Measurements from ENCODE around the gene LDLRAD4.

The LDLRAD4 gene

DNA sequence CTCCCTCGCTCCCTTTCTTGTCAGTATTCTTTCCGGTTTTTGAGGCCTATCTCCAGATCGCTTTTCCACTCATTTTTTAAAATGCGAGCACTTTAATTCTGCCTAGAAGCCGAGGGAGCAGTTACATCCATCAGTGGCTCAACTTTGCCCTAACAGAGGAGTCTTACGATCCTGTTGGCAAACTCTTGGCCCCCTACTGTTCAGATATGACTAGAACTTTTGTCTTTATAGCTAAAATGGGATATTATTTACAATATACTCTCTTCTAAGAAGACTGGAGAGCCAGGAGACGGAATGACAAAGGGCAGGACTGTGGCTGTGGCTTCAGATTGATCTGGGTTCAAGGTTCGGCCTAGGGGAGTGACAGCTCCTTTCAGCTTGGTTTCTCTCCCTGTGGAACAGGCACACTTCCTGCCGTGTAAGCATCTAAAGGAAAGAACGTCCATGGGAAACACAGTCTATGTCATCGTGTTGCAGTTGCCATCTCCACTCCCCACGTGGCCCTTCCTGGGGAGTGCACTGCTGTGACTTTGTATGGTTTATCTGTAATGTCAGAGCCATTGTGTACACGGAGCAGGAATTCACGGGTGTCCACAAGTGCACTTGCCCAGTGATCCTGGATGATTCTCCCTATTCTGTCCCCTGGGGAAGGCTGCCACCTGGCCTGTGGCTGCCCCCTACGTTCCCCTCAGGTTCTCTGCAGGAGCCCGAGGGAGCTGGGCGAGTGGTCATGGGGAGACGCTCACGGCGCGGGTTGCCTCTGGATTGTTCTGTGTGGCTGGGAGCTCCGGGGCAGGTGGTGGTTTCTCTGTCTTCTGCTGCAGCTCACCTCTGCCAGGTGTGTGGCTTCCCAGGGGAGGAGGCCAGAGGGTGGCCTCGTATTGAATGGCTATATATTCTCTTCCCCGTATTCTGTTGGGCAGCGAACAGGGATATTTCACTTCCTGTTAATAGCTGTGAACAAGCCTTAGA is 222.0 kb downstream of the LDLRAD4 start:
- no peak for DNase-seq

GRCh38 chr18:13441736-13442135 is 223.2 kb downstream of the LDLRAD4 start:
- DNase-seq, result no peak

- no peak for DNase-seq
These were observed 223.9 kb downstream of the LDLRAD4 start for GRCh38 chr18:13442451-13442850.

DNA sequence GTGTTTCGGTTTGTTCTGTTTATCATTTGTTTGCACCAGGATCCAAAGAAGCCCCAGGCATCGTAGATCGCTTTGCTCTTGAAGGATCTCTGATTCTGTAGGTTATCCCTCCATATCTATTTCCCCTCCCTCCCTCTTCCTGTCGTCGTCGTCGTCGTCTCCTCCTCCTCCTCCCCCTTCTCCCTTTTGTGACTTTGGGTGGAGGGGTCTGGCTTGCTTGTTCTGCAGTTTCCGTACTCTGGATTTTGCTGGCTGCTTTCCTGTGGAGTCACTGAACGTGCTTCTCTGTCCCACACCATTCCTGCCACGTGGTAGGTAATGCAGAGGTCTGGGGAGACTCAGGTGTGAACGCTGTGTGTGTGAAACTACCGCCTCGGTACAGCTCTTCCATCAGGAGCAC is 225.0 kb downstream of the LDLRAD4 start:
- DNase-seq, result no peak

- no peak for DNase-seq
These were observed 226.1 kb downstream of the LDLRAD4 start for GRCh38 chr18:13444430-13445240.

- DNase-seq, result no peak
These were observed 226.8 kb downstream of the LDLRAD4 start for GRCh38 chr18:13445241-13445897.

DNA sequence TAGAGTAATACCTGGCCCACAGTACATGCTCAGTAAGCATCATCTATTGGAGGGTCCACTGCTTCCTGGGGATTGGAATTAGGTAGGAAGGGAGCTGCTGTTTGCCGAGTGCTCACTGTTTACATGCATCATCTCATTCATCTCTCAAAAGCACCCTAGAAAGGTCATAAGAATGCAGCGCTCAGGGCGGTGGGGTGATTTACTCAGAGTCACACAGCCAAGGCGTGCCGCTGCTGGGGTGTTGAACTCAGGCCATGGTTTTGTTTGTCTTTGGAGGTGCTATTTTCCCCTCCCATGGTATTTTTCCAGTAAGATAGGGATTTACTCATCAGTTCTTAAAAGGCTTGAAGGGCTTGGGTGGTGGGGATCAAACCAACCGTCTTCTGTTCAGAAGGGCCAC is 227.5 kb downstream of the LDLRAD4 start:
- DNase-seq, result no peak

- DNase-seq, result no peak
These were observed 228.3 kb downstream of the LDLRAD4 start for GRCh38 chr18:13446610-13447461.

DNA sequence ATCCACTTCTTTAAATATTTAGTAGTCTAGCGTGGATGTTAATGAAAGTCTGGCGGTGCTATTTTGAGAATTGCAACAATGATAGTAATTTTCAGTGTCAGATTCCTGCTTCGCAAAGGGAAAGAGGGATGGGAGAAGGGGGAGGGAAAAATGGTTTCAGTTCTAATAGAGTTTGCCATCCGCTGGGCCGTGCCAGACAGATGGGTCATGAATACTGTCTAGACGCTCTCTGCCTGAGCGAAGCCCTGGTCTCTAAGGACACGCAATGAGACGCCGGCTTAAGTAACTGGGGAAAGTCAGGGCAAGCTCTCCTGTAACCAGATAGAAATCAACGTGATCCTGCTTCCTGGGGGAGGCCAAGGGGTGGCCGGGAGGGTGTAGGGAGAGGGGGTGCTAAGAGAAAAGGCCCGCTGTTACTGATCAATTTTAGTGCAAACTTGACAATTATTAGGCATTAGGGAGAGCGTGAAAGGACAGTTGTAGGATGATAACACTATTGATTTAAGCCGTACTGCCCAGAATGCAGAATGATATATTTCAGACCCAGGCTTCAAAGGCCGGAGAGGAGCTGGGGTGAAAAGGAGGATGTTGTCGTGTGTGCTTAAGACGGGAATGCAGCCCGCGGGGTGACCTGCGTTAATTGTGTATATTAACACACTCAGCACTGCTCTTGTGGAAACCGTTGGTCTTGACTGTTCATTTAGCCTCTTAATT is 229.2 kb downstream of the LDLRAD4 start:
- DNase-seq, result no peak

DNA sequence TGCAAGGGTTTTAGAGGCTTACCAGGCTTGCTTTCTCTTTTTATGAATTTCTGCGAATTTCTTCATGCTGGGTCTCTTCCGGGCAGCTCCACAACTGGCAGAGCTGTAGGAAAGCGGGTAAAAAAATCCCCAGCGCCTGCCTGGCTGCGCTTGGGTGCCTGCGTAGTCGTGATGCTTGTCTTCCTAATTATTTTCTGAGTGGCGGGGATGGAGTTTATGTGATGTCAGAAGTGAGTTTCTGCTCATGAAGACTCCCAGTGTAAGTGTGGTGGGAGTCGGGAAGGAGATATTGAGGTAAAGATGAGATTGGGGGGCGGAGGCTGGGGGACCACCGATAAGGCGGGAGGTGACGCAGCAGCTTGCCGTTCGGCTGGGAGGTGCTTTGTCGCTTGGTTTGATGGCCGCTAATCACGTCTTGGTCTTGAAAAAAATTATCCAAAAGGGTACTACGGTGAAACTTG is 229.8 kb downstream of the LDLRAD4 start:
- DNase-seq, result no peak

DNA sequence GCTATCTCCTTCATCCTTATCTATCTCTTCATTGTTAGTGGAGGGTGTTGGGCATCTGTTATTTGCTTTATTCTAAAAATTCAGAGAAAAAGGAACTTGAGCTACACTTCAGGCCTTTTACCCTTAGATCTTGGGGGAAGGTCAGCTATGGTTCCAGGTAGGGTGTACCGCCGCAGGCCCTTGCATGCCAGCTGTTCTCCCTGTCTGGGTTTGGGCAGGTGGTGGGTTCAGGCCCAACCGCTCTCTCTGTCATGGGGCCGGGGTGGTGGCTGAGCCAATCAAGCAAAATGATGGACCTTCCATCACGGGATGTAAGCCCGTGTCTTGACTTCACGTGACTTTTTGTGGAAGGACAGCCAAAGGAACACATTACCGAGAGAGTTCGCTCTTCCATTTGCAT is 231.1 kb downstream of the LDLRAD4 start:
- DNase-seq, result no peak

- no peak for DNase-seq
These were observed 232.0 kb downstream of the LDLRAD4 start for GRCh38 chr18:13450289-13451212.

DNA sequence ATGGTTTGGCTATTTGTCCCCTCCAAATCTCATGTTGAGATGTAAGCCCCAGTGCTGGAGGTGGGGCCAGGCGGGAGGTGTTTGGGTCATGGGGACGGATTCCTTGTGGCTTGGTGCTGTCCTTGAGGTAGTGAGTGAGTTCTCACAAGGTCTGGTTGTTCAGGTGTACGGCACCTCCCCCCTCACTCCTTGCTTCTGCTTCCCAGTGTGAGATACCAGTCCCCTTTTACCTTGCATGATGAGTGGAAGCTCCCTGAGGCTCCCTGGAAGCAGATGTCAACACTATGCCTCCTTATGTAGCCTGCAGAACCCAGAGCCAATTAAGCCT is 232.6 kb downstream of the LDLRAD4 start:
- DNase-seq, result no peak

DNA sequence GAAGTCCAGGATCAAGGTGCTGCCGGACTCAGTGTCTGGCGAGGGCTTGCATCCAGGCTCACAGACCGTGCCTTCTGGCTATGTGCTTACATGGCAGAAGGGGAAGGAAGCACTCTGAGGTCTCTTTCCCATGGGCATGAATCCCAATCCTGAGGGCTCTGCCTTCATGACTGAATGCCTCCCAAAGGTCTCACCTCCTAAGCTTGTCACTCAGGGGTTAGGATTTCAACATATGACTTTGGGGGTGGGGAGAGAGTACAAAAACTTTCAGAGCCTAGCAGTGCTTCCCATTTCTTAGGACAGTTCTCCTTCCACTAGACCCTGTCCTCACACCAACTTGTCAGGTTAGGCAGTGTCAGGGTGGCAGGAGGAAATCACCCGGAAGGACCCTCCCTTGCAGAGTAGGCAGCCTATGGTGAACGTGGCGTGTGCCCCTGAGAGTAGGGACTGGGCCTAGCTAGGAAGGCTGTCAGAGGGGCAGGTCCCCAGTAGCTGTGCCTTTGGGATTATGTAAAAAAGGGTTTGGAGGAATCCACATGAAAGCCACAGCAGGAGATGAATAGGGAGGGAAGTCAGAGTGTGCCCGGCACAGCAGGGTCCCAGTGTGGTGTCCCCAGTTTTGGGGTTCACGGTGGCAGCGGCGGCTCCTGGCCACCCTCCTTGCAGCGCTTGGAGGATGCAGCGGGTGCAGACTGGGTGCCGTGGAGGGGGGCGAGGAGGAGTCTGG is 233.3 kb downstream of the LDLRAD4 start:
- DNase-seq, result no peak

DNA sequence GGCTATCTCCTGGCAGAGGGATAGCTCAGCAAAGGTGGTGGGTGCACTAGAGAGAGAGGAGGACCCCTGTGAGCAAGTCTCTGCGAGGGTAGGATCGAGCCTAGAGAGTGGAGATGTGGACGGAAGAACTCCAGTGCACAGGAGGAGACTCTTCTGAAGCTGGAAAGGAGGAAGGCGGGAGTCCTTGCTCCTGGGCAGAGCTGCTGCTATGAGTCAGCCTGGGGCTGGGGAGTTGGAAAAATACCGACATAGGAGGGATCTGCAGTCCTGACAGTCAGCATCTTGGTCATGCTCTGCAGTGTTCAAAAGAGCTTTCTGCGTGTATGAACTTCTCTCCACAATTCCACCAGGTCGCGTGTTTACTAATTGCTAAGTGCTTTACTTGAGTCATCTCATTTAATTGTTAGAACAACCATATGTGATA is 233.8 kb downstream of the LDLRAD4 start:
- no peak for DNase-seq

GRCh38 chr18:13452871-13453680 is 234.5 kb downstream of the LDLRAD4 start:
- no peak for DNase-seq

- DNase-seq, result no peak
These were observed 235.2 kb downstream of the LDLRAD4 start for GRCh38 chr18:13453714-13454113.

DNA sequence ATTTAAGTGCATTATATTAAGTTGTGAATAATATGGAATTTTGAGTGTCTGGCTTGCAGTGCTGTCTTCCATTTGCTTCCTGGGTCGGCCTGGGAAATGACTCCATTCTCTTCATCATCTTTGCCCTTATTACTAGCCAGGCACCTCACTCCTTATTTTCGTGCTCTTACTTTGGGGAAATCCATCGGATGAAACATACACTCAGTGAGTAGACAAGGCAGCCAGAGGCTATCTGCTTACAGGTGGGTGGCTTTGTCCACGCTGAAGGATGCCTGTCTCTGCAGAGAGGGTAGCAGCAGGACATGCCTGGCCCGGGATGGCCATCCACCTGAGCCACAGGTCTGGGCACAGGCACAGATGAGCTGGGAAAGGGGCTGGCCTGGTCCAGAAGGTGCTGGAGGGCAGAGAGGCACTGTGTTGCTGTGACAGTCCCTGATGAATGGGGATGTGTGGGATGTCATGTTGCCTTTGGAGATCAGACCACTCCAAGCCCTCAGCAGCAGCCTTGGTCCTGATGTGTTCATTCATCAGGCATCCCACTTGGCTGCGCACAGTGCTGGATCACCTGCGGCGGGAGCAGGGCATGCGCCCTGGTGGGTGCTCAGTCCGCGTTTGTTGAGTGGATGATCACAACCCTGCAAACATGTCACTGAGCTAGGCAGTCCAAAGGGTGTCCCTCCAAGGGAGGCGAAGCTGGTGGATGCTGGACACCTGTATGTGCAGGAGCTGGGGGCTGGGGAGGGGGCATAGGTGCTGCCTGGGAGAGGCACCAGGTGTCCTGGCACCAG is 236.0 kb downstream of the LDLRAD4 start:
- DNase-seq, result no peak
